Measurements from ENCODE around the gene MPIG6B.

GRCh38 chr6:31769684-31770371, 46.7 kb downstream of the MPIG6B start:
- TF ChIP-seq CTCF (IDR thresholded peaks at IDR 0.05; ENCODE audit: borderline replicate concordance, extremely low read depth, low read length, poor library complexity, severe bottlenecking) (peak; percentile 93), EZH2 (IDR thresholded peaks at IDR 0.05; ENCODE audit: borderline replicate concordance, low read depth, low read length, severe bottlenecking) (no peak)
